ENCODE measurements around the gene AFTPH. TPM values are rescaled to one million over a fixed set of nuclear protein-coding genes. Genes with fewer than 3 reads are reported as not detected.

Gene AFTPH
- polyA plus RNA-seq, 1 experiment, result 22.0 TPM

- CTCF ChIA-PET, result interaction anchor here (0.6 to 9.6 kb wide), 18 partner anchors 12 to 512 kb away, joined by 3 to 120 read pairs (median 4); partner anchors contain the start of gene AFTPH
- Histone ChIP-seq H3K9me3 (ENCODE audit: control insufficient read depth, insufficient read depth, low read length) (no peaks in the 10 kb centered on the region), H3K4me3 (ENCODE audit: low read depth, low read length) (no peak overlapping the region), H3K27ac (ENCODE audit: low read depth, low read length) (no peak overlapping the region), H3K27me3 (ENCODE audit: control insufficient read depth, insufficient read depth, low read length) (no peaks in the 10 kb centered on the region)
- DNase-seq (ENCODE audit: low read depth, low spot score), result no peak
- peak; percentile 50 for TF ChIP-seq CTCF (IDR thresholded peaks at IDR 0.05; ENCODE audit: low read depth, low read length)
- POLR2A ChIA-PET, result interaction anchor here (0.6 kb wide), 1 partner anchor 540 kb away, joined by 5 read pairs; no protein-coding TSS in a partner anchor
Observed at GRCh38 chr2:64562148-64562784, 38.1 kb downstream of the AFTPH start.

- no peak for TF ChIP-seq CTCF (IDR thresholded peaks at IDR 0.05; ENCODE audit: low read depth, low read length)
- Histone ChIP-seq H3K27ac (ENCODE audit: low read depth, low read length) (no peak overlapping the region), H3K9me3 (ENCODE audit: control insufficient read depth, insufficient read depth, low read length) (no peaks in the 10 kb centered on the region), H3K4me3 (ENCODE audit: low read depth, low read length) (no peak overlapping the region), H3K27me3 (ENCODE audit: control insufficient read depth, insufficient read depth, low read length) (no peaks in the 10 kb centered on the region)
- DNase-seq (ENCODE audit: low read depth, low spot score), result no peak
- POLR2A ChIA-PET, result no interaction called here
- CTCF ChIA-PET, result interaction anchor here (5.8 to 9.6 kb wide), 2 partner anchors 40 to 233 kb away, joined by 63 to 120 read pairs; partner anchors contain the start of gene AFTPH
Observed at GRCh38 chr2:64563436-64563938, 39.4 kb downstream of the AFTPH start.

- H3K9me3 ChIP-seq (ENCODE audit: control insufficient read depth, insufficient read depth, low read length), result no peaks in the 10 kb centered on the region
- DNase-seq (ENCODE audit: low read depth, low spot score), result no peak
- ChIA-PET POLR2A (no interaction called here), CTCF (interaction anchor here (2.0 to 2.1 kb wide), 3 partner anchors 44 to 236 kb away, joined by 6 to 11 read pairs (median 7); no protein-coding TSS in a partner anchor)
- no peak for TF ChIP-seq CTCF (IDR thresholded peaks at IDR 0.05; ENCODE audit: low read depth, low read length)
- no peak overlapping the region for H3K27ac ChIP-seq (ENCODE audit: low read depth, low read length)
- H3K27me3 ChIP-seq (ENCODE audit: control insufficient read depth, insufficient read depth, low read length), result no peaks in the 10 kb centered on the region
- H3K4me3 ChIP-seq (ENCODE audit: low read depth, low read length), result no peak overlapping the region
Observed at GRCh38 chr2:64565949-64566710, 42.0 kb downstream of the AFTPH start.

- CTCF ChIA-PET, result interaction anchor here (0.8 to 2.0 kb wide), 7 partner anchors 20 to 306 kb away, joined by 3 to 11 read pairs (median 4); partner anchors contain the start of gene AFTPH
- DNase-seq (ENCODE audit: low read depth, low spot score), result no peak
- H3K27me3 ChIP-seq (ENCODE audit: control insufficient read depth, insufficient read depth, low read length), result no peaks in the 10 kb centered on the region
- no peaks in the 10 kb centered on the region for H3K9me3 ChIP-seq (ENCODE audit: control insufficient read depth, insufficient read depth, low read length)
- POLR2A ChIA-PET, result no interaction called here
- H3K27ac ChIP-seq (ENCODE audit: low read depth, low read length), result no peak overlapping the region
- TF ChIP-seq CTCF (IDR thresholded peaks at IDR 0.05; ENCODE audit: low read depth, low read length), result no peak
- no peak overlapping the region for H3K4me3 ChIP-seq (ENCODE audit: low read depth, low read length)
Observed at GRCh38 chr2:64567473-64567872, 43.3 kb downstream of the AFTPH start.
